ENCODE results near the gene BRI3. TPM values are rescaled to one million over a fixed set of nuclear protein-coding genes. Genes with fewer than 3 reads are reported as not detected.

Gene BRI3
- total RNA-seq, 1 experiment from 2014 or later, result 102 TPM

Other genes starting within 250 kb of the BRI3 start
- 17.8 TPM for gene LMTK2, start 174.8 kb upstream of the BRI3 start, total RNA-seq (2021; ENCODE audit: unreplicated experiment)
- gene BHLHA15, start 70.2 kb upstream of the BRI3 start, total RNA-seq (2021; ENCODE audit: unreplicated experiment), result 5.2 TPM
- gene TECPR1, start 29.5 kb upstream of the BRI3 start, total RNA-seq (2021; ENCODE audit: unreplicated experiment), result 19.9 TPM
- 61.2 TPM for gene BAIAP2L1, start 119.4 kb downstream of the BRI3 start, total RNA-seq (2021; ENCODE audit: unreplicated experiment)

Data from HCT116 (cell line).